Esophagus muscularis mucosa (tissue), 4 donors: ENCODE results near the gene IL21.

Experiments
- EP300 ChIP-seq: sonication (generic); formaldehyde crosslinking; IDR thresholded peaks from one replicate; pipeline ENCODE4 v1.6.1; 2017; ENCODE audit warnings: antibody characterized with exemption
- POLR2A ChIP-seq: fragments of 450-650 bp; IDR thresholded peaks from one replicate; pipeline ENCODE4 v1.6.1; 2017; ENCODE audit warnings: antibody characterized with exemption, moderate library complexity, mild to moderate bottlenecking, low read depth
- TF ChIP-seq, protein P1 (sequence below), 3 experiments: fragments of 200-600 bp in 2 of 3; fragments of 450-650 bp in 1 of 3; sonication (generic) in 2 of 3; IDR thresholded peaks; one replicate each; pipeline ENCODE4 v1.5.1; 2017 to 2019; ENCODE audit warnings: antibody characterized with exemption in 3 of 3, mild to moderate bottlenecking in 2 of 3, moderate library complexity in 1 of 3

DNA sequence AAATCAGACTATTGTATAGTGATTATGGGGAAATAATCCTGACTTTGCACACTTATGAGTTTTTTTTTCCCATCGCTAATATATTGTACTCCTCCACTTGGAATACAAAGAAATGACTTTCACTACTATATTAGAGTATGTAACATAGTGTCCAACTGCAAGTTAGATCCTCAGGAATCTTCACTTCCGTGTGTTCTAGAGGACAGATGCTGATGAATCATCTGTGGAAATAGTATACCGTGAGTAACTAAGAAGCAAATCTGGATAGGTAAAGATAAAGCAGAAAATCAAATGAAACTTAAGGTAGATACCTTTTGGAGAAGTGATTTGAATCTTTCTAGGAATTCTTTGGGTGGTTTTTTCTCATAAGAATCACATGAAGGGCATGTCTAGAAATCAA, 8.3 kb downstream of the IL21 start:
- TF ChIP-seq, protein P1, sequence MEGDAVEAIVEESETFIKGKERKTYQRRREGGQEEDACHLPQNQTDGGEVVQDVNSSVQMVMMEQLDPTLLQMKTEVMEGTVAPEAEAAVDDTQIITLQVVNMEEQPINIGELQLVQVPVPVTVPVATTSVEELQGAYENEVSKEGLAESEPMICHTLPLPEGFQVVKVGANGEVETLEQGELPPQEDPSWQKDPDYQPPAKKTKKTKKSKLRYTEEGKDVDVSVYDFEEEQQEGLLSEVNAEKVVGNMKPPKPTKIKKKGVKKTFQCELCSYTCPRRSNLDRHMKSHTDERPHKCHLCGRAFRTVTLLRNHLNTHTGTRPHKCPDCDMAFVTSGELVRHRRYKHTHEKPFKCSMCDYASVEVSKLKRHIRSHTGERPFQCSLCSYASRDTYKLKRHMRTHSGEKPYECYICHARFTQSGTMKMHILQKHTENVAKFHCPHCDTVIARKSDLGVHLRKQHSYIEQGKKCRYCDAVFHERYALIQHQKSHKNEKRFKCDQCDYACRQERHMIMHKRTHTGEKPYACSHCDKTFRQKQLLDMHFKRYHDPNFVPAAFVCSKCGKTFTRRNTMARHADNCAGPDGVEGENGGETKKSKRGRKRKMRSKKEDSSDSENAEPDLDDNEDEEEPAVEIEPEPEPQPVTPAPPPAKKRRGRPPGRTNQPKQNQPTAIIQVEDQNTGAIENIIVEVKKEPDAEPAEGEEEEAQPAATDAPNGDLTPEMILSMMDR (IDR thresholded peaks at IDR 0.05), result no peak
- TF ChIP-seq EP300 (no peak), POLR2A (no peak)
